Upper lobe of left lung (tissue), 6 donors: ENCODE measurements around the gene GPRC5C. TPM values are rescaled to one million over a fixed set of nuclear protein-coding genes. Genes with fewer than 3 reads are reported as not detected.

Experiments
- ATAC-seq, 2 donors: fragments of 200-7000 bp; cut with Tn5 transposase; one replicate each; pipeline ENCODE4 v1.9.1; 2022; ENCODE audit warnings: mild to moderate bottlenecking in 2 of 2, moderate library complexity in 2 of 2; ENCODE audit not compliant: low FRiP score in 2 of 2
- DNase-seq, 2 donors: peaks; one replicate each; pipeline ENCODE4 v3.0.0-alpha.2; 2019 to 2020
- H3K27ac ChIP-seq, 4 donors: fragments of 200-600 bp; sonication (generic); one replicate each; pipeline ENCODE4 v1.5.1; 2016 to 2019
- H3K27me3 ChIP-seq, 4 donors: fragments of 200-600 bp; sonication (generic); one replicate each; pipeline ENCODE4 v1.5.1; 2017 to 2019
- H3K36me3 ChIP-seq, 4 donors: fragments of 200-600 bp; sonication (generic); one replicate each; pipeline ENCODE4 v1.5.1; 2016 to 2019
- H3K4me1 ChIP-seq, 4 donors: fragments of 200-600 bp; sonication (generic); one replicate each; pipeline ENCODE4 v1.5.1; 2018 to 2019
- H3K4me3 ChIP-seq, 4 donors: fragments of 200-600 bp; sonication (generic); one replicate each; pipeline ENCODE4 v1.5.1; 2017 to 2019; ENCODE audit warnings: mild to moderate bottlenecking in 2 of 4, moderate library complexity in 1 of 4
- H3K9me3 ChIP-seq, 4 donors: fragments of 200-600 bp; sonication (generic); one replicate each; pipeline ENCODE4 v1.5.1; 2018 to 2019
- EP300 ChIP-seq, 4 donors: sonication (generic); formaldehyde crosslinking; IDR thresholded peaks; one replicate each; pipeline ENCODE4 v1.5.1; 2017; ENCODE audit warnings: antibody characterized with exemption in 4 of 4, control low read depth in 2 of 4
- POLR2A ChIP-seq, 4 donors: fragments of 450-650 bp; IDR thresholded peaks; one replicate each; pipeline ENCODE4 v1.5.1; 2016 to 2017; ENCODE audit warnings: antibody characterized with exemption in 4 of 4, mild to moderate bottlenecking in 2 of 4
- POLR2AphosphoS5 ChIP-seq, 2 donors: sonication (generic); formaldehyde crosslinking; IDR thresholded peaks; one replicate each; pipeline ENCODE4 v1.5.1; 2017; ENCODE audit warnings: antibody characterized with exemption in 2 of 2
- WGBS, 2 donors: methylation state at CpG; one replicate each; pipeline ENCODE4 v1.1.5; 2017 to 2018; 5-methylcytosine and 5-hydroxymethylcytosine counted together
- total RNA-seq, 6 donors: library from RNA; depleted of rRNA in 4 of 6; stranded (reverse); fragments of >200 nt in 4 of 6; gene quantifications; one replicate each; pipeline versions ENCODE4 v1.1.0 to v1.2.1, GENCODE V29; 2016 to 2021
- TF ChIP-seq, protein P1 (sequence below), 6 experiments: fragments of 450-650 bp in 4 of 6; fragments of 200-600 bp in 2 of 6; sonication (generic) in 2 of 6; IDR thresholded peaks; one replicate each; pipeline ENCODE4 v1.5.1; 2016 to 2019; ENCODE audit warnings: antibody characterized with exemption in 6 of 6
- donor health status: DM: no; HTN: no; CAD: no; lungs with moderate emphysema.
- donor health status: DM: no; HTN: yes; CAD: no; lungs with severe emphysema.

Gene GPRC5C
- total RNA-seq, 6 donors from 2014 or later = 50.7 to 88.4 (median 56.4) TPM

DNA sequence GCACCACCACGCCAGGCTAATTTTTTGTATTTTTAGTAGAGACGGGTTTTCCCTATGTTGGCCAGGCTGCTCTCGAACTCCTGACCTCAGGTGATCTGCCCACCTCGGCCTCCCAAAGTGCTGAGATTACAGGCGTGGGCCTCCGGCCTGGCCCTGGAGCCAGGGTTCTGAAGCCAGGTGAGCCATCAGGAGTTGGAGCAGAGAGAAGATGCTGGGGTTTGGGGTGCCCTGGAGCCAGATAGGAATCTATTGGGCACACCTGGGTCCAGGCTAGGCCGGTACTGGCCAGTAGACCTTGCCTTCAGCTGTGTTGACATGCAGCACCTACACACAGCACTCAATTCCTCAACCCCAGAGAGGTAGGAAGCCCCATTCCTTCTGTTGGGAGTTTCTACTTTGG, 29.1 kb downstream of the GPRC5C start:
- no peaks in the 10 kb centered on the region for H3K27me3 ChIP-seq
- H3K36me3 ChIP-seq = no peaks in the 10 kb centered on the region
- no peak overlapping the region for H3K27ac ChIP-seq
- no peak overlapping the region for H3K4me3 ChIP-seq
- WGBS, 2 donors = 93 to 97% methylated on average over 6 to 7 of the region's 7 CpGs
- peaks cover 8 to 21% (median 13%) of the 10 kb centered on the region in 4 donors for H3K4me1 ChIP-seq
- no peaks in the 10 kb centered on the region for H3K9me3 ChIP-seq
- DNase-seq (no peak), ATAC-seq (no peak)
- TF ChIP-seq, protein P1, sequence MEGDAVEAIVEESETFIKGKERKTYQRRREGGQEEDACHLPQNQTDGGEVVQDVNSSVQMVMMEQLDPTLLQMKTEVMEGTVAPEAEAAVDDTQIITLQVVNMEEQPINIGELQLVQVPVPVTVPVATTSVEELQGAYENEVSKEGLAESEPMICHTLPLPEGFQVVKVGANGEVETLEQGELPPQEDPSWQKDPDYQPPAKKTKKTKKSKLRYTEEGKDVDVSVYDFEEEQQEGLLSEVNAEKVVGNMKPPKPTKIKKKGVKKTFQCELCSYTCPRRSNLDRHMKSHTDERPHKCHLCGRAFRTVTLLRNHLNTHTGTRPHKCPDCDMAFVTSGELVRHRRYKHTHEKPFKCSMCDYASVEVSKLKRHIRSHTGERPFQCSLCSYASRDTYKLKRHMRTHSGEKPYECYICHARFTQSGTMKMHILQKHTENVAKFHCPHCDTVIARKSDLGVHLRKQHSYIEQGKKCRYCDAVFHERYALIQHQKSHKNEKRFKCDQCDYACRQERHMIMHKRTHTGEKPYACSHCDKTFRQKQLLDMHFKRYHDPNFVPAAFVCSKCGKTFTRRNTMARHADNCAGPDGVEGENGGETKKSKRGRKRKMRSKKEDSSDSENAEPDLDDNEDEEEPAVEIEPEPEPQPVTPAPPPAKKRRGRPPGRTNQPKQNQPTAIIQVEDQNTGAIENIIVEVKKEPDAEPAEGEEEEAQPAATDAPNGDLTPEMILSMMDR (IDR thresholded peaks at IDR 0.05) = no peak
- TF ChIP-seq EP300 (IDR thresholded peaks at IDR 0.05) (no peak), POLR2A (IDR thresholded peaks at IDR 0.05) (no peak), POLR2AphosphoS5 (IDR thresholded peaks at IDR 0.05) (no peak)

DNA sequence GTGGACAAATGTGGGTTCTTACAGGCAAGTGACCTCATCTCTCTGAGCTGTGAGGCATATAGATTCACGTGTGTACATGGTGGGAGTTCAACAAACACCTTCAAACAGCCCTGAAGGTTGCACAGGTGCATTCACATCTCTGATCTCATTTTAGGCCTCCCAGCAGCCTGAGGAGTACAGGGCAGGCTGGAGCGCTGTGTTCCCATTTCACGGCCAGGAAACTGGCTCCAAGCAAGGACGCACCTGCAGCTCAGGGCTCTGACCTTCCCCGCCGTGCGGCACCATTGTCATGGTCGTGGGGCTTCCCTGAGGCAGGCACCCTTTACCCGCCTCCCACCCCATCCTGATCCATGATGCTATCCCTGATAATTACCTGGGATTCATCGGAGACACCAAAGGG, 29.7 kb downstream of the GPRC5C start:
- H3K4me1 ChIP-seq = peaks cover 8 to 25% (median 15%) of the 10 kb centered on the region in 4 donors
- no peak for DNase-seq
- WGBS, 2 donors = 74 to 79% methylated on average over 5 to 10 of the region's 10 CpGs

DNA sequence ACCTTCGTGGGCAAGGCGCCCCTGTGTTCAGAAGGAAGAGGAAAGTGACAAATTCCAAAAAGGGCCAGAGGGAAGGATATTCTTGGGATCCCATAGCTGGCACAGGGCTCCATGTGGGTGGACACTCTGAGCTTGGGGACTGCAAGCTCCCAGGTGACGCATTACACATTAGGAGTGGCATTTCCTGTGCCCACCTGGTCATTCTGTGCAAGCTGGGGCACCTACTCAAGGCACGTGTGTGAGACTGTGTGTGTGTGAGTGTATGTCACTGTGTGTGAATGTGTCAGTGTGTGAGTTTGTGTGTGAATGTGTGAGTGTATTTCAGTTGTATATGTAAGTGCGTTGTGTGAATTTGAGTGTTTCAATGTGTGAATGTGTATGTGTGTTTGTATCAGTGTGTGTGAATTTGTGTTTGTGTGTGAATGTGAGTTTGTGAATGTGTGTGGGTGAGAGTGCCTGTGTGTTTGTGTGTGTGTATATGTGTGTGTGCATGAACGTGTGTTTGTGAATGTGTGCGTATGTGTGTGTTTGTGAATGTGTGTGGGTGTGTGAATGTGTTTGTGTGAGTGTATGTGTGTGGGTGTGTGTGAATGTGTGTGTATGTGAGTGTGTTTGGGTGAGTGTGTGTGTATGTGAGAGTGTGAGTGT, 33.0 kb downstream of the GPRC5C start:
- WGBS, 2 donors = 72 to 79% methylated on average over 7 of the region's 7 CpGs
- DNase-seq (no peak), ATAC-seq (no peak)
- H3K36me3 ChIP-seq = no peaks in the 10 kb centered on the region
- H3K4me3 ChIP-seq = no peak overlapping the region
- H3K9me3 ChIP-seq = no peaks in the 10 kb centered on the region
- H3K27ac ChIP-seq = peak overlapping the region in 3 of 4 donors; percentile 74 to 88 (median 84)
- TF ChIP-seq, protein P1 (IDR thresholded peaks at IDR 0.05) = no peak
- no peak for TF ChIP-seq POLR2AphosphoS5 (IDR thresholded peaks at IDR 0.05)
- no peak for TF ChIP-seq EP300 (IDR thresholded peaks at IDR 0.05)
- no peak for TF ChIP-seq POLR2A (IDR thresholded peaks at IDR 0.05)
- peaks cover 0 to 23% (median 10%) of the 10 kb centered on the region in 4 donors for H3K4me1 ChIP-seq
- H3K27me3 ChIP-seq = no peaks in the 10 kb centered on the region

More for the DNA sequence above, 29.7 kb downstream of the GPRC5C start:
- TF ChIP-seq POLR2A (IDR thresholded peaks at IDR 0.05) (no peak), POLR2AphosphoS5 (IDR thresholded peaks at IDR 0.05) (no peak), EP300 (IDR thresholded peaks at IDR 0.05) (no peak)
- TF ChIP-seq, protein P1 (IDR thresholded peaks at IDR 0.05) = no peak
- no peaks in the 10 kb centered on the region for H3K27me3 ChIP-seq
- no peak for ATAC-seq
- H3K36me3 ChIP-seq = no peaks in the 10 kb centered on the region
- no peak overlapping the region for H3K4me3 ChIP-seq
- H3K9me3 ChIP-seq = no peaks in the 10 kb centered on the region
- peak overlapping the region in 2 of 4 donors; percentile 74 to 84 for H3K27ac ChIP-seq

DNA sequence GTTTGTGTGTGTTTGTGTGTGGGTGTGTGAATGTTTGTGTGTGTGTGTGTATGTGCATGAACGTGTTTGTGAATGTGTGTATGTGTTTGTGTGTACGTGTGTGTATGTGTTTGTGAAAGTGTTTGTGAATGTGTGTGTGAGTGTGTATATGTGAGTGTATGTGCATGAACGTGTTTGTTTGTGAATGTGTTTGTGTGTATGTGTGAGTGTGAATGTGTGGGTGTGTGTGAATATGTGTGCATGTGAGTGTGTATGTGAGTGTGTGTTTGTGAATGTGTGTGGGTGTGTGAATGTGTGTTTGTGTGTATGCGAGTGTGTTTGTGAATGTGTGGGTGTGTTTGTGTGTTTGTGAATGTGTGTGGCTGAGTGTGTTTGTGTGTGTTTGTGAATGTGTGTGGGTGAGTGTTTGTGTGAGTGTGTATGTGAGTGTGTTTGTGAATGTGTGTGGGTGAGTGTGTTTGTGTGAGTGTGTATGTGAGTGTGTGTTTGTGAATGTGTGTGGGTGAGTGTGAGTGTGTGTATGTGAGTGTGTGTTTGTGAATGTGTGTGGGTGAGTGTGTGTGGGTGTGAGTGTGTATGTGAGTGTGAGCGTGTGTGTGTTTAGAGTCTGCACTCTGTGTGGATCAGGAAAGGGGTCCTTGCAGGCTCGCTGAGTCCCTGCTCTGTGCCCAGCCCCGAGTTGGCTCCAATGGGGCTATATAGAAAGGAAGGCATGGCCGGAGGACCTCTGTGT, 33.7 kb downstream of the GPRC5C start:
- Histone ChIP-seq H3K36me3 (no peaks in the 10 kb centered on the region), H3K4me1 (peaks cover 0 to 23% (median 10%) of the 10 kb centered on the region in 4 donors), H3K27ac (peak overlapping the region; percentile 71 to 88 (median 78)), H3K4me3 (peak overlapping the region in 1 of 4 donors; percentile 54), H3K27me3 (no peaks in the 10 kb centered on the region), H3K9me3 (no peaks in the 10 kb centered on the region)
- ATAC-seq (no peak), DNase-seq (no peak)
- WGBS, 2 donors = 74% methylated on average over 8 of the region's 8 CpGs
- TF ChIP-seq POLR2A (IDR thresholded peaks at IDR 0.05) = no peak

DNA sequence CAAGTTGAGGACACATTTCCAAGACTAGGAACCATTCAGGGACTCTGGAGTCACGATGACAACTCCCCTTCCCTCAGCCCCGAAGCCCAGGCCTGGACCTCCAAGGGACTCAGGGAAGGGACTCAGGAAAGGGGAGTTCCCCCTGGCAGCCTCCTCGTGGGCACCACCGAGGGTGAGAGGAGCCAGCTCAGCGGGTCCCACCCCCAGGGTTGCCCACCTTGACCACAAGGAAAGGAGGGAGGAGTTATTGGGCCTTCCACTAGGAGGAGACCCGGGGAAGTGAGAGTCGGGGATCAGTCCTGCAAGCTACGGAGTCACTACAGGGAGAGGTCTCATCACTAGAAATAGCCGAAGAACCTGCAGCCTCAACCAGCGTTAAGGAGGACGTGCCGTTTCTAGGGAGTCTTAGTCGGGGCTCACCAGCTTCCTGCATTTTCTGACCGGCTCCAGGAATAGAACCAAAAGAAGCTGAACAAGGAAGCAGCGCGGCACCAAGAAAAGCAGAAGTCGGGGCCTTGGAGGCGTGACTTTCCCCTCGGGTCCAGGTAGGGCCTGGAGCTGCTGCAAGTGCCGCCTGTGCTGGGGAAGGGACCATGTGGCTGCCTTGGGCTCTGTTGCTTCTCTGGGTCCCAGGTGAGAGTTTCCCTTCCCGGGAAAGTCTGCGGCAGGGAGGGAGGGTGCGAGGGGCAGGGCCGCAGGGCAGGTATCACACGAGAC, 34.4 kb downstream of the GPRC5C start, which contains the start of gene CD300A:
CD300A (plus strand) TSS at position 524 of the 717 bp plus-strand sequence; CDS start at position 594, 70 bp downstream.
- Histone ChIP-seq H3K36me3 (no peaks in the 10 kb centered on the region), H3K27ac (peak within 1 kb of the TSS; percentile 71 to 88 (median 78)), H3K27me3 (no peaks in the 10 kb centered on the region), H3K4me3 (peak within 1 kb of the TSS in 3 of 4 donors; percentile 36 to 54 (median 44)), H3K4me1 (peaks cover 0 to 23% (median 10%) of the 10 kb centered on the region in 4 donors), H3K9me3 (no peaks in the 10 kb centered on the region)
- DNase-seq = peak; percentile 60 to 81
- 6 to 19% methylated on average over 15 to 25 of the region's 25 CpGs for WGBS, 2 donors
- TF ChIP-seq POLR2AphosphoS5 (IDR thresholded peaks at IDR 0.05) (peak in 1 of 2 donors; percentile 10), POLR2A (IDR thresholded peaks at IDR 0.05) (peak in 1 of 4 donors; percentile 58), EP300 (IDR thresholded peaks at IDR 0.05) (no peak)
- TF ChIP-seq, protein P1 (IDR thresholded peaks at IDR 0.05) = no peak
- peak; percentile 35 to 59 for ATAC-seq
